Ovary (tissue), 9 donors: ENCODE results near the gene DNLZ. TPM values are rescaled to one million over a fixed set of nuclear protein-coding genes. Genes with fewer than 3 reads are reported as not detected.

Source experiments
- DNase-seq, 5 donors: peaks; one replicate each; pipeline ENCODE4 v3.0.0-alpha.2; 2019 to 2020
- H3K27ac ChIP-seq, 2 donors: fragments of 200-600 bp; one replicate each; pipeline versions ENCODE4 v1.5.1 to v1.8.0; 2019 to 2022
- H3K27me3 ChIP-seq: fragments of 200-600 bp; one replicate; pipeline ENCODE4 v1.8.0; 2022
- H3K36me3 ChIP-seq: fragments of 200-600 bp; sonication (generic); one replicate; pipeline ENCODE4 v1.5.1; 2019
- H3K4me1 ChIP-seq: one replicate; pipeline ENCODE4 v1.8.1; 2013; ENCODE audit warnings: mild to moderate bottlenecking, moderate library complexity; ENCODE audit not compliant: insufficient read depth
- H3K4me3 ChIP-seq: fragments of 200-600 bp; sonication (generic); one replicate; pipeline ENCODE4 v1.5.1; 2017
- H3K9me3 ChIP-seq, 2 donors: fragments of 200-600 bp in 1 of 2; sonication (generic) in 1 of 2; one replicate each; pipeline versions ENCODE4 v1.5.1 to v1.8.1; 2013 to 2019; ENCODE audit warnings: mild to moderate bottlenecking in 1 of 2, moderate library complexity in 1 of 2
- CTCF ChIP-seq, 3 donors: fragments of 450-650 bp in 2 of 3; fragments of 200-600 bp in 1 of 3; IDR thresholded peaks; one replicate each; pipeline versions ENCODE4 v1.5.1 to v1.8.0; 2016 to 2022; ENCODE audit warnings: antibody characterized with exemption in 3 of 3, mild to moderate bottlenecking in 1 of 3
- EP300 ChIP-seq: sonication (generic); formaldehyde crosslinking; IDR thresholded peaks from one replicate; pipeline ENCODE4 v1.6.1; 2017; ENCODE audit warnings: antibody characterized with exemption
- POLR2A ChIP-seq: fragments of 450-650 bp; IDR thresholded peaks from one replicate; pipeline ENCODE4 v1.6.1; 2017; ENCODE audit warnings: antibody characterized with exemption, mild to moderate bottlenecking, moderate library complexity
- WGBS, 3 donors: extraction: QIAGEN DNeasy Blood & Tissue Kit in 1 of 3; methylation state at CpG; one replicate each; pipeline versions ENCODE4 v1.1.5 to v1.1.7; 2013 to 2017; 5-methylcytosine and 5-hydroxymethylcytosine counted together
- intact Hi-C, 4 donors: fragments of 100-400 bp; cut with DNase I; formaldehyde crosslinking; loops; one replicate each; pipeline versions ENCODE4 v1.11.0 to v1.15.1; 2022 to 2023
- polyA plus RNA-seq, 2 donors: library from polyadenylated mRNA; stranded (reverse); fragments of 200-250 nt in 1 of 2; fragments of 350-450 nt in 1 of 2; fragmentation: Illumina TruSeq in 1 of 2; extraction: RNeasy Lipid Tissue Mini Kit (QIAGEN cat#74804) in 1 of 2; gene quantifications; one replicate each; pipeline ENCODE4 v1.2.3, GENCODE V29; 2013 to 2014
- total RNA-seq, 7 donors: library from RNA; depleted of rRNA in 2 of 7; stranded (reverse); fragments of >200 nt in 2 of 7; fragmentation: NEBNext Ultra II Directional in 3 of 7; extraction: Animal tissue kit (Norgen Biotek cat#: 25700) in 3 of 7; gene quantifications; one replicate each; pipeline versions ENCODE4 v1.1.0 to v1.2.4, GENCODE V29; 2016 to 2023
- donor health status: DM: no; HTN: no; CAD: no; lungs with moderate emphysema.
- donor health status: DM: no; HTN: no; CAD: no.
- donor health status: Bipolar disorder and iron deficiency.
- donor health status: DM: yes; HTN: yes; CAD: no.
- donor health status: DM: no; HTN: no; CAD: no.
- donor health status: DM: yes; HTN: yes; CAD: no.

DNLZ gene
- total and polyA plus RNA-seq, 9 donors = 1.8 to 33.3 (median 21.2) TPM

GRCh38 chr9:136329211-136329627 lies 34.3 kb downstream of the DNLZ start:
- H3K27me3 ChIP-seq = no peaks in the 10 kb centered on the region
- intact Hi-C loops = loop anchor here in 1 of 4 donors (5.0 kb wide), 1 partner anchor 33 kb away; the partner anchor contains the start of gene DNLZ
- peak overlapping the region in 1 of 2 donors; percentile 94 for H3K27ac ChIP-seq
- peaks cover 19% of the 10 kb centered on the region for H3K4me1 ChIP-seq
- H3K4me3 ChIP-seq = peak overlapping the region; percentile 69
- WGBS, 3 donors = 60 to 69% (median 62%) methylated on average over 18 to 19 of the region's 19 CpGs
- DNase-seq = peak in 1 of 5 donors; percentile 37
- H3K9me3 ChIP-seq = no peaks in the 10 kb centered on the region
- TF ChIP-seq EP300 = no peak
- TF ChIP-seq POLR2A = no peak
- TF ChIP-seq CTCF (IDR thresholded peaks at IDR 0.05) = no peak
- no peaks in the 10 kb centered on the region for H3K36me3 ChIP-seq

GRCh38 chr9:136328622-136329041 lies 34.9 kb downstream of the DNLZ start:
- peak; percentile 55 to 74 (median 61) for DNase-seq
- Histone ChIP-seq H3K36me3 (no peaks in the 10 kb centered on the region), H3K4me1 (peaks cover 19% of the 10 kb centered on the region), H3K4me3 (peak overlapping the region; percentile 69), H3K27ac (peak overlapping the region; percentile 85 to 94), H3K9me3 (no peaks in the 10 kb centered on the region), H3K27me3 (no peaks in the 10 kb centered on the region)
- 5 to 11% (median 8%) methylated on average over 10 to 15 of the region's 15 CpGs for WGBS, 3 donors
- intact Hi-C loops = loop anchor here in 1 of 4 donors (5.0 kb wide), 1 partner anchor 34 kb away; the partner anchor contains the start of gene DNLZ
- TF ChIP-seq EP300 (no peak), CTCF (IDR thresholded peaks at IDR 0.05) (no peak)

- peak; percentile 57 to 77 (median 72) for DNase-seq
- peaks cover 19% of the 10 kb centered on the region for H3K4me1 ChIP-seq
- WGBS, 3 donors = 11 to 22% (median 19%) methylated on average over 8 to 13 of the region's 13 CpGs
- H3K27ac ChIP-seq = peak overlapping the region; percentile 85 to 94
- intact Hi-C loops = loop anchor here in 1 of 4 donors (5.0 kb wide), 1 partner anchor 34 kb away; the partner anchor contains the start of gene DNLZ
- TF ChIP-seq CTCF (IDR thresholded peaks at IDR 0.05) (no peak), POLR2A (no peak), EP300 (no peak)
- H3K4me3 ChIP-seq = peak overlapping the region; percentile 69
- no peaks in the 10 kb centered on the region for H3K27me3 ChIP-seq
- no peaks in the 10 kb centered on the region for H3K9me3 ChIP-seq
- H3K36me3 ChIP-seq = no peaks in the 10 kb centered on the region
These were observed 35.4 kb downstream of the DNLZ start for GRCh38 chr9:136328011-136328621.

GRCh38 chr9:136327304-136327974 lies 36.1 kb downstream of the DNLZ start, which contains the start of gene GPSM1:
Gene GPSM1, plus strand, starts transcription at chr9:136327539. Its CDS starts 157 bp downstream, at chr9:136327696.
- Histone ChIP-seq H3K36me3 (no peaks in the 10 kb centered on the region), H3K9me3 (no peaks in the 10 kb centered on the region), H3K4me1 (peaks cover 19% of the 10 kb centered on the region), H3K27ac (peak within 1 kb of the TSS; percentile 85 to 94), H3K4me3 (peak within 1 kb of the TSS; percentile 69), H3K27me3 (no peaks in the 10 kb centered on the region)
- 0 to 2% (median 1%) methylated on average over 6 to 84 of the region's 88 CpGs for WGBS, 3 donors
- TF ChIP-seq POLR2A = peak; percentile 59
- TF ChIP-seq CTCF (IDR thresholded peaks at IDR 0.05) = peak in 2 of 3 donors; percentile 17 to 25
- TF ChIP-seq EP300 = no peak
- intact Hi-C loops = loop anchor here in 1 of 4 donors (5.0 kb wide), 1 partner anchor 35 kb away; the partner anchor contains the start of gene DNLZ
- peak; percentile 69 to 85 (median 77) for DNase-seq
